ENCODE measurements around the gene PTPN3.

DNA sequence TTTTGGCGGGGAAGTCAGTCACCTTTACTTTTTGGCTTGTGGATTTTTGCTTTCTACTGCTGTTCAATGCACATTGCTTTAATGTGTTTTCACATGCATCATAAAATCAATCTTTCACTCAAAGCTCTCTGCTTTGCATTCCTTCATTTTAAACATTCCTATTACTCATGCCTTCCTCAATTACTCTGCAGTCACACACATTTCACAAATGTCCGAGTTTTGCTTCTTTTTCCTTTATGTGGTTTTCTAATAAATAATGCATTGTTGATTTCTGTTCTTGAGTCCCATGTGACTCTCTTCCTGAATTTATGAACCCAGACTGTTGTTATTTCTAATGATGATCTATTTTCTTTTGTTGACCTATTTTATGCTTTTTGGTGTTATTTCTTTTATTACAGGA lies 95.0 kb downstream of the PTPN3 start:
- TF ChIP-seq SIN3A (IDR thresholded peaks at IDR 0.05; ENCODE audit: borderline replicate concordance, low read depth, low read length) (no peak), POLR2AphosphoS5 (IDR thresholded peaks at IDR 0.05; ENCODE audit: low read depth, low read length) (no peak)
- TF ChIP-seq, protein P1, sequence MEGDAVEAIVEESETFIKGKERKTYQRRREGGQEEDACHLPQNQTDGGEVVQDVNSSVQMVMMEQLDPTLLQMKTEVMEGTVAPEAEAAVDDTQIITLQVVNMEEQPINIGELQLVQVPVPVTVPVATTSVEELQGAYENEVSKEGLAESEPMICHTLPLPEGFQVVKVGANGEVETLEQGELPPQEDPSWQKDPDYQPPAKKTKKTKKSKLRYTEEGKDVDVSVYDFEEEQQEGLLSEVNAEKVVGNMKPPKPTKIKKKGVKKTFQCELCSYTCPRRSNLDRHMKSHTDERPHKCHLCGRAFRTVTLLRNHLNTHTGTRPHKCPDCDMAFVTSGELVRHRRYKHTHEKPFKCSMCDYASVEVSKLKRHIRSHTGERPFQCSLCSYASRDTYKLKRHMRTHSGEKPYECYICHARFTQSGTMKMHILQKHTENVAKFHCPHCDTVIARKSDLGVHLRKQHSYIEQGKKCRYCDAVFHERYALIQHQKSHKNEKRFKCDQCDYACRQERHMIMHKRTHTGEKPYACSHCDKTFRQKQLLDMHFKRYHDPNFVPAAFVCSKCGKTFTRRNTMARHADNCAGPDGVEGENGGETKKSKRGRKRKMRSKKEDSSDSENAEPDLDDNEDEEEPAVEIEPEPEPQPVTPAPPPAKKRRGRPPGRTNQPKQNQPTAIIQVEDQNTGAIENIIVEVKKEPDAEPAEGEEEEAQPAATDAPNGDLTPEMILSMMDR (IDR thresholded peaks at IDR 0.05), result no peak
